Measurements from ENCODE around the gene LTBP3.

LTBP3 gene

GRCh38 chr11:65554842-65555430, 3.2 kb downstream of the LTBP3 start:
- H3K27ac ChIP-seq = no peak overlapping the region
- H3K27me3 ChIP-seq (ENCODE audit: insufficient read depth, low read depth, severe bottlenecking) = no peaks in the 10 kb centered on the region
- no peak overlapping the region for H3K4me3 ChIP-seq (ENCODE audit: low read depth, low read length)
- no peak for DNase-seq
- H3K9me3 ChIP-seq (ENCODE audit: severe bottlenecking) = no peaks in the 10 kb centered on the region
- H3K36me3 ChIP-seq = no peaks in the 10 kb centered on the region
- TF ChIP-seq CTCF (IDR thresholded peaks at IDR 0.05; ENCODE audit: low read depth, low read length) = no peak

- TF ChIP-seq CTCF (IDR thresholded peaks at IDR 0.05; ENCODE audit: low read depth, low read length) = no peak
- Histone ChIP-seq H3K36me3 (no peaks in the 10 kb centered on the region), H3K27ac (no peak overlapping the region), H3K9me3 (ENCODE audit: severe bottlenecking) (no peaks in the 10 kb centered on the region), H3K27me3 (ENCODE audit: insufficient read depth, low read depth, severe bottlenecking) (no peaks in the 10 kb centered on the region), H3K4me3 (ENCODE audit: low read depth, low read length) (no peak overlapping the region)
- no peak for DNase-seq
Measured at GRCh38 chr11:65554057-65554818, 3.9 kb downstream of the LTBP3 start.

GRCh38 chr11:65553301-65554001, 4.7 kb downstream of the LTBP3 start:
- no peak overlapping the region for H3K27ac ChIP-seq
- TF ChIP-seq CTCF (IDR thresholded peaks at IDR 0.05; ENCODE audit: low read depth, low read length) = no peak
- H3K27me3 ChIP-seq (ENCODE audit: insufficient read depth, low read depth, severe bottlenecking) = no peaks in the 10 kb centered on the region
- no peak overlapping the region for H3K4me3 ChIP-seq (ENCODE audit: low read depth, low read length)
- H3K36me3 ChIP-seq = no peaks in the 10 kb centered on the region
- DNase-seq = no peak
- H3K9me3 ChIP-seq (ENCODE audit: severe bottlenecking) = no peaks in the 10 kb centered on the region

GRCh38 chr11:65552388-65552951, 5.7 kb downstream of the LTBP3 start:
- TF ChIP-seq CTCF (IDR thresholded peaks at IDR 0.05; ENCODE audit: low read depth, low read length) = no peak
- peak; percentile 69 for DNase-seq
- H3K27ac ChIP-seq = peak overlapping the region; percentile 51
- no peaks in the 10 kb centered on the region for H3K36me3 ChIP-seq
- no peak overlapping the region for H3K4me3 ChIP-seq (ENCODE audit: low read depth, low read length)
- no peaks in the 10 kb centered on the region for H3K27me3 ChIP-seq (ENCODE audit: insufficient read depth, low read depth, severe bottlenecking)
- no peaks in the 10 kb centered on the region for H3K9me3 ChIP-seq (ENCODE audit: severe bottlenecking)

GRCh38 chr11:65551572-65552387, 6.4 kb downstream of the LTBP3 start:
- Histone ChIP-seq H3K4me3 (ENCODE audit: low read depth, low read length) (no peak overlapping the region), H3K27me3 (ENCODE audit: insufficient read depth, low read depth, severe bottlenecking) (no peaks in the 10 kb centered on the region), H3K36me3 (no peaks in the 10 kb centered on the region), H3K9me3 (ENCODE audit: severe bottlenecking) (no peaks in the 10 kb centered on the region), H3K27ac (peak overlapping the region; percentile 51)
- DNase-seq = peak; percentile 83
- peak; percentile 85 for TF ChIP-seq CTCF (IDR thresholded peaks at IDR 0.05; ENCODE audit: low read depth, low read length)

All from WERI-Rb-1 (cell line).